Progenitor cell of endocrine pancreas (in vitro differentiated cells): ENCODE data around the gene MMS19. TPM values are rescaled to one million over a fixed set of nuclear protein-coding genes. Genes with fewer than 3 reads are reported as not detected.

Source experiments
- DNase-seq: peaks from one replicate; pipeline ENCODE4 v3.0.0; 2021; ENCODE audit warnings: low spot score; ENCODE audit not compliant: unreplicated experiment
- H3K27ac Mint-ChIP-seq: 2 replicates; pipeline ENCODE4 v1.8.0; 2021; ENCODE audit warnings: mild to moderate bottlenecking, moderate library complexity, mixed read lengths
- H3K27me3 Mint-ChIP-seq: 2 replicates; pipeline ENCODE4 v1.8.0; 2021; ENCODE audit warnings: mixed read lengths
- H3K36me3 Mint-ChIP-seq: 2 replicates; pipeline ENCODE4 v1.8.0; 2022; ENCODE audit warnings: mixed read lengths; ENCODE audit not compliant: insufficient read depth
- H3K4me1 Mint-ChIP-seq: 2 replicates; pipeline ENCODE4 v1.8.0; 2021; ENCODE audit warnings: low read depth, mixed read lengths
- H3K4me3 Mint-ChIP-seq: 2 replicates; pipeline ENCODE4 v1.8.0; 2021; ENCODE audit warnings: low read depth, mild to moderate bottlenecking, moderate library complexity, mixed read lengths
- H3K9me3 Mint-ChIP-seq: 2 replicates; pipeline ENCODE4 v1.8.0; 2021; ENCODE audit warnings: low read depth, mixed read lengths
- long read RNA-seq: library from polyadenylated mRNA; unstranded; transcript quantifications from one replicate; pipeline ENCODE4 v2.0.0, GENCODE V29; 2020
- total RNA-seq: library from RNA; stranded (reverse); gene quantifications from 2 replicates; pipeline ENCODE4 v1.2.1, GENCODE V29; 2021
- TF ChIP-seq, protein P1 (sequence below): fragments of 200-600 bp; sonication (generic); IDR thresholded peaks from one replicate; pipeline ENCODE4 v1.5.0; 2021; ENCODE audit warnings: antibody characterized with exemption, mild to moderate bottlenecking; ENCODE audit not compliant: unreplicated experiment

MMS19 gene, protein sequence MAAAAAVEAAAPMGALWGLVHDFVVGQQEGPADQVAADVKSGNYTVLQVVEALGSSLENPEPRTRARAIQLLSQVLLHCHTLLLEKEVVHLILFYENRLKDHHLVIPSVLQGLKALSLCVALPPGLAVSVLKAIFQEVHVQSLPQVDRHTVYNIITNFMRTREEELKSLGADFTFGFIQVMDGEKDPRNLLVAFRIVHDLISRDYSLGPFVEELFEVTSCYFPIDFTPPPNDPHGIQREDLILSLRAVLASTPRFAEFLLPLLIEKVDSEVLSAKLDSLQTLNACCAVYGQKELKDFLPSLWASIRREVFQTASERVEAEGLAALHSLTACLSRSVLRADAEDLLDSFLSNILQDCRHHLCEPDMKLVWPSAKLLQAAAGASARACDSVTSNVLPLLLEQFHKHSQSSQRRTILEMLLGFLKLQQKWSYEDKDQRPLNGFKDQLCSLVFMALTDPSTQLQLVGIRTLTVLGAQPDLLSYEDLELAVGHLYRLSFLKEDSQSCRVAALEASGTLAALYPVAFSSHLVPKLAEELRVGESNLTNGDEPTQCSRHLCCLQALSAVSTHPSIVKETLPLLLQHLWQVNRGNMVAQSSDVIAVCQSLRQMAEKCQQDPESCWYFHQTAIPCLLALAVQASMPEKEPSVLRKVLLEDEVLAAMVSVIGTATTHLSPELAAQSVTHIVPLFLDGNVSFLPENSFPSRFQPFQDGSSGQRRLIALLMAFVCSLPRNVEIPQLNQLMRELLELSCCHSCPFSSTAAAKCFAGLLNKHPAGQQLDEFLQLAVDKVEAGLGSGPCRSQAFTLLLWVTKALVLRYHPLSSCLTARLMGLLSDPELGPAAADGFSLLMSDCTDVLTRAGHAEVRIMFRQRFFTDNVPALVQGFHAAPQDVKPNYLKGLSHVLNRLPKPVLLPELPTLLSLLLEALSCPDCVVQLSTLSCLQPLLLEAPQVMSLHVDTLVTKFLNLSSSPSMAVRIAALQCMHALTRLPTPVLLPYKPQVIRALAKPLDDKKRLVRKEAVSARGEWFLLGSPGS
- 80.6 and 82.1 TPM in 2 replicates for total RNA-seq
- long read RNA-seq, transcript MMS19-209 (31 exons, 3,797 nt): major isoform, 119 of 248 reads
- long read RNA-seq, partial matches to known transcripts: 13 of 248 reads
- long read RNA-seq, other reads (novel, unspliced or antisense): 113 of 248 reads

DNA sequence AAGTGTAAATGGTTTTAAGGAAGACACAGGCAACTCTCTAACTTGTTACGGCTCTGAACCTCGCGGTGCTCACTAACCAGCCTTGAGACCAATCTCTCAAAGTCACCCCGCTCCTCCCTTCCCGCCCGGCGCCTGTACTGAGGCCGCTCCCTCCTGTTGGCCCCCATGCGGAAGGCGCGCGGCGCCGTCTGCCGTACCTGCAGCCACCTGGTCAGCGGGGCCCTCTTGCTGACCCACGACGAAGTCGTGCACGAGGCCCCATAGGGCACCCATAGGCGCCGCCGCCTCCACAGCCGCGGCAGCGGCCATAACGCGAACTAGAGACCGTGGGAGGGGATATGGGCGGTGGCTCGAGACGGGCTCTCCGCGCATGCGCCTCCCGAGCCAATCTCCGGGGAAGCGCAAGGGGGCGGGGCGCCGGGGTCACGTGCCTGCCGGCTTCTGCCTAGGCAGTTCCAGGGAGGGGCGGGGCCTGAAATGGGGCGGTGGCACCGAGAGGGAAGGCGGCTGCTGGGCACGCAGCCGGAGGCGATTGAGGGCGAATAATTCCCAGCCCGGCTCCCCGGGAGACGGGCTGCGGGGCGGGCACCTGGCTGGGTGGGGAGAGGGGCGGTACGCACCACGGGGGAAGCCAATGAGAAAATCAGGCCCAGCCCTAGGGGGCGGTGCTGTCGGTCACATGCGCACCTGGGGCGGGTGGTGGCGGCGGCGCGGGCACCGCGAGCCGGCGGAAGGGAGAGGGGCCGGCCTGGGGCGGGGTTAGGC lies at the start of gene MMS19:
Gene MMS19, minus strand, starts transcription at position 347 of the 765 bp plus-strand sequence. Its CDS starts 38 bp downstream, at position 309.
- Mint-ChIP-seq H3K27ac (peak within 1 kb of the TSS; percentile 98), H3K36me3 (no peaks in the 10 kb centered on the region), H3K4me3 (peak within 1 kb of the TSS; percentile 98), H3K27me3 (peaks cover 23% of the 10 kb centered on the region), H3K4me1 (peaks cover 37% of the 10 kb centered on the region), H3K9me3 (no peaks in the 10 kb centered on the region)
- peak; percentile 100 for DNase-seq
- TF ChIP-seq, protein P1, sequence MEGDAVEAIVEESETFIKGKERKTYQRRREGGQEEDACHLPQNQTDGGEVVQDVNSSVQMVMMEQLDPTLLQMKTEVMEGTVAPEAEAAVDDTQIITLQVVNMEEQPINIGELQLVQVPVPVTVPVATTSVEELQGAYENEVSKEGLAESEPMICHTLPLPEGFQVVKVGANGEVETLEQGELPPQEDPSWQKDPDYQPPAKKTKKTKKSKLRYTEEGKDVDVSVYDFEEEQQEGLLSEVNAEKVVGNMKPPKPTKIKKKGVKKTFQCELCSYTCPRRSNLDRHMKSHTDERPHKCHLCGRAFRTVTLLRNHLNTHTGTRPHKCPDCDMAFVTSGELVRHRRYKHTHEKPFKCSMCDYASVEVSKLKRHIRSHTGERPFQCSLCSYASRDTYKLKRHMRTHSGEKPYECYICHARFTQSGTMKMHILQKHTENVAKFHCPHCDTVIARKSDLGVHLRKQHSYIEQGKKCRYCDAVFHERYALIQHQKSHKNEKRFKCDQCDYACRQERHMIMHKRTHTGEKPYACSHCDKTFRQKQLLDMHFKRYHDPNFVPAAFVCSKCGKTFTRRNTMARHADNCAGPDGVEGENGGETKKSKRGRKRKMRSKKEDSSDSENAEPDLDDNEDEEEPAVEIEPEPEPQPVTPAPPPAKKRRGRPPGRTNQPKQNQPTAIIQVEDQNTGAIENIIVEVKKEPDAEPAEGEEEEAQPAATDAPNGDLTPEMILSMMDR: no peak

DNA sequence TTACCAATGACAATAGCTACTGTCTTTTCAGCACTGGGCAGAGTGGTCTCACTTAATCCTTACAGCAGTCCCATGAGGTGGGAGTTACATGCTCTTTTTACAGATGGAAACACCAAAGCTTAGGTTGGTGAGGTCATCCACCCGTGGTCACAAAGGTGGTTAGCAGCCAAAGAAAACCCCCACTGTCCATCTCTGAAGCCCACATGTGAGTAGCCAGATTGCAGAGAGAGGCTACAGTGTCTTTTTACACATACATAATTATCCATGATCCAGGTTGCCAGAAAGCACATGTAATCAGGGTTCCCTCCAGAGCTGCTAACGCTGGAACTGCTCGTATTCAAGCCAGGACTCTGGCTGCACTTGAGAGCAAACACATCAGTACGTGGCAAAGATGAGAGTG lies 49.7 kb upstream of the MMS19 start:
- H3K27ac Mint-ChIP-seq: no peak overlapping the region
- H3K9me3 Mint-ChIP-seq: no peaks in the 10 kb centered on the region
- TF ChIP-seq, protein P1: no peak
- H3K36me3 Mint-ChIP-seq: no peaks in the 10 kb centered on the region
- no peak overlapping the region for H3K4me3 Mint-ChIP-seq
- H3K4me1 Mint-ChIP-seq: peaks cover 14% of the 10 kb centered on the region
- DNase-seq: no peak
- H3K27me3 Mint-ChIP-seq: no peaks in the 10 kb centered on the region

DNA sequence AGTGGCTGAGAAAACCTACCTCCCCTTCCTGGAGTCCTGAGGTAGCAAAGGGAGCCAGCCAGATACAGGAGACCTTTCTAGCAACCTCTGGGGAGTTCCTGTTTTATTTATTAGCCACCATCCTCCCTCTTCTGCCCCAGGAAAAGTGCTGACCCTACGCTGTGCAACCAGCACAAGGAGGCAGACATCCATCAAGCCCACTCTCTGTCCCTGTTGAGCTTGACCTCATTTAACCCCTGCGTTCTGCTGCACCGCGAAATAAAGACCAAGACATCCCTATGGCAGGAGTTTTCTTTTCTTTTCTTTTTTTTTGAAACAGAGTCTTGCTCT lies 49.0 kb upstream of the MMS19 start:
- no peak for DNase-seq
- H3K4me3 Mint-ChIP-seq: no peak overlapping the region
- TF ChIP-seq, protein P1: no peak
- H3K4me1 Mint-ChIP-seq: peaks cover 14% of the 10 kb centered on the region
- H3K27me3 Mint-ChIP-seq: no peaks in the 10 kb centered on the region
- no peaks in the 10 kb centered on the region for H3K36me3 Mint-ChIP-seq
- no peaks in the 10 kb centered on the region for H3K9me3 Mint-ChIP-seq
- no peak overlapping the region for H3K27ac Mint-ChIP-seq

DNA sequence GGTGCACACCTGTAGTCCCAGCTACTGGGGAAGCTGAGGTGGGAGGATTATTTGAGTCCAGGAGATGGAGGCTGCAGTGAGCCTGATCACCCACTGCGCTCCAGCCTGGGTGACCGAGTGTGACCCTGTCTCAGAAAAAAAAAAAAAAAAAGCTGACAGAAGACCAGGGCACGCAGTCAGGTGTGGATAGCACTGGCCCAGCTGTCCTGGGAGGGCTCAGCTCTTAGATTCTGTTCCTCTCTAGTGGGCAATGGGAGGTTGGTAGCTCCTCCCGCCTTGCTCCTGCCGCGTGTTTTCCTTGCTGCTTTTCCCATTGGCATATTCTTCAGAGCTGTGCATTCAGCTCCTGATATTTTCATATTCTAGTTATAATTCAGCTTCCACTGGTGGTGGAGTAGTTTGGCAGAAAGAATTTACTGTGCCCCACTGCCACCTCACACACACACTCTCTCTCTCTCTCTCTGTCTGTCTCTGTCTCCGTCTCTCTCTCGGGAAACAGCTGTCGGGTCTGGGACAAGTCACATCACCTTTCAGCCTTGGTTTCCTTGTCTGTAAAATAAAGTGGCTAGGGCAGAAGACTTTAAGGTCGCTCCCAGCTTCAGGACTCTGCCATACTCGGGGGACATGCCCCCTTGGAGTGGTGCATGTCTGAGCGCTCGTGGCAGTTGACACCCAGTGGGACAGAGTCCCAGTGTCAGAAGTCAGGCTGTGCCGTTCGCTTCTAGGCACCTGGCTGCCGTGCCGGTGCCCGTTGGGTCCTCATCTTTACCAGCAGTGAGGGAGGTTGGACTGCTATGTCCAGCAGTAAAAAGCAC lies 48.4 kb upstream of the MMS19 start:
- H3K4me3 Mint-ChIP-seq: no peak overlapping the region
- H3K9me3 Mint-ChIP-seq: no peaks in the 10 kb centered on the region
- H3K27ac Mint-ChIP-seq: peak overlapping the region; percentile 82
- no peaks in the 10 kb centered on the region for H3K36me3 Mint-ChIP-seq
- TF ChIP-seq, protein P1: no peak
- peaks cover 14% of the 10 kb centered on the region for H3K4me1 Mint-ChIP-seq
- H3K27me3 Mint-ChIP-seq: no peaks in the 10 kb centered on the region
- no peak for DNase-seq
